ENCODE data around the gene ME2.

Gene ME2

DNA sequence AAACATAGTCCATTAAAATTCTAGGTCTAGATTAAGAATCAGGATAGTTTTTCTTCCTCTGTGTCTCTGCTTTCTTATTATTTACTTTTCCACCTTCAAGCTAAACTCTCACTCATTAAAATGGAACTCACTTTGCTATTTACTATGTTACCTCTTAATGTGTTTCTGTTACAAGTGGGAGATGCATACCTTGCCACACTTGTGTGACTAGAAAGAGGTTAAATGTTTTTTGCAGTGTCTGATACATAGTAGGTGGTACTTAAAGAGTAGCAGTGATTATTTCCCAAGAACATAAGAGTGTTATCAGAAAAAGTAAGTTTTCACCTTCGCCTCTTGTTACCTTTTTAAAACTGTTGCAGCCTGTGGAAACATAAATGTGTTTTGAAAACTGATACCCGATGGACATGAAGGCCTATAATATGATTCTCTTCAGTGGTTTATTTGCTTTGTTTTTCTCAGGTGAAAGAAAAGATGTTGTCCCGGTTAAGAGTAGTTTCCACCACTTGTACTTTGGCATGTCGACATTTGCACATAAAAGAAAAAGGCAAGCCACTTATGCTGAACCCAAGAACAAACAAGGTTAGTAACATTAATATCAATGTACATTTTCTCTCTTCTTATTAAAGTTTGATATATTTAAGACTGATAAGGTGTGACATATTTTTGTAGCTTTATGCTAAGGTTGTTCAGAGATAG, 16.6 kb downstream of the ME2 start:
- Histone ChIP-seq H3K36me3 (peaks cover 50 to 93% (median 74%) of the 10 kb centered on the region in 11 experiments), H3K9ac (no peak overlapping the region), H4K20me1 (peaks cover 0 to 74% (median 31%) of the 10 kb centered on the region in 11 experiments; a peak in 17 of 22 replicates), H3K4me3 (no peak overlapping the region), H3K27me3 (no peaks in the 10 kb centered on the region), H3K9me3 (replicated peaks in 1 of 11) (peaks cover 3 to 27% (median 19%) of the 10 kb centered on the region in 11 experiments; a peak in 19 of 22 replicates), H3K27ac (no peak overlapping the region), H3K4me1 (peaks cover 0 to 4% (median 0%) of the 10 kb centered on the region in 10 experiments; a peak in 2 of 20 replicates), H3K4me2 (no peak overlapping the region)
- TF ChIP-seq Cebpa-rat (IDR thresholded peaks at IDR 0.05) = no peak

- no peak overlapping the region for H3K9ac ChIP-seq
- peaks cover 0 to 6% (median 0%) of the 10 kb centered on the region in 10 experiments; a peak in 2 of 20 replicates for H3K4me1 ChIP-seq
- TF ChIP-seq Cebpa-rat (IDR thresholded peaks at IDR 0.05) = no peak
Measured at GRCh38 chr18:50896093-50896492, 17.2 kb downstream of the ME2 start.

GRCh38 chr18:50898919-50899318, 20.0 kb downstream of the ME2 start:
- Histone ChIP-seq H3K36me3 (peaks cover 67 to 93% (median 87%) of the 10 kb centered on the region in 11 experiments), H3K9ac (no peak overlapping the region), H4K20me1 (peaks cover 0 to 58% (median 8%) of the 10 kb centered on the region in 11 experiments; a peak in 12 of 22 replicates), H3K4me1 (peaks cover 0 to 6% (median 0%) of the 10 kb centered on the region in 10 experiments; a peak in 2 of 20 replicates), H3K27me3 (no peaks in the 10 kb centered on the region), H3K4me3 (no peak overlapping the region), H3K9me3 (replicated peaks in 1 of 11) (peaks cover 3 to 31% (median 22%) of the 10 kb centered on the region in 11 experiments; a peak in 19 of 22 replicates), H3K27ac (no peak overlapping the region), H3K4me2 (no peak overlapping the region)
- TF ChIP-seq Cebpa-rat (IDR thresholded peaks at IDR 0.05) = no peak

More at GRCh38 chr18:50896093-50896492, 17.2 kb downstream of the ME2 start:
- H3K27me3 ChIP-seq = no peaks in the 10 kb centered on the region
- no peak overlapping the region for H3K4me3 ChIP-seq
- peaks cover 0 to 72% (median 26%) of the 10 kb centered on the region in 11 experiments; a peak in 16 of 22 replicates for H4K20me1 ChIP-seq
- H3K36me3 ChIP-seq = peaks cover 56 to 93% (median 75%) of the 10 kb centered on the region in 11 experiments
- H3K27ac ChIP-seq = no peak overlapping the region
- H3K9me3 ChIP-seq (replicated peaks in 1 of 11) = peaks cover 3 to 27% (median 19%) of the 10 kb centered on the region in 11 experiments; a peak in 19 of 22 replicates
- H3K4me2 ChIP-seq = no peak overlapping the region

DNA sequence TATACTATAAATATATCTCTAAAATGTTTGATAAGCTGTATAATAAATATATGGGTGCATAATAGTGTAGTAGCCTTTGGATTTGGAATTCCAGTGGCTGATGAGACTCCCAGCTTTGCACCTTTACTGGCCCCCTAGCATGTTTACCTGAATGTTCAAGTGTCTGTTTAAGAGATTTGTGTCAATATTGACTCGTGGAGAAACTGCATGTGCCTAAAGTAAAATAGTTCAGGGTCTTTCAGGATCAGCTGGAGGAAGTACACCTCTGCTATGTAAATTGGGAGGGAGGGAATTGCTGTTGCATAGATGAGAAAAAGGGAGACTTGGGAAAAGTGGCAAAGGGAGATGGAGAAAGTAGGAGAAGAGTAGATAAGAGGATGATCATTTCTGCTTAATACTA, 23.9 kb downstream of the ME2 start:
- Histone ChIP-seq H3K27ac (no peak overlapping the region), H3K36me3 (peaks cover 79 to 100% (median 97%) of the 10 kb centered on the region in 11 experiments), H3K4me3 (no peak overlapping the region), H3K27me3 (no peaks in the 10 kb centered on the region), H3K4me1 (peaks cover 0 to 6% (median 0%) of the 10 kb centered on the region in 10 experiments; a peak in 2 of 20 replicates), H3K9me3 (replicated peaks in 1 of 11) (peaks cover 21 to 58% (median 48%) of the 10 kb centered on the region in 11 experiments), H3K9ac (no peak overlapping the region), H4K20me1 (peaks cover 0 to 29% (median 0%) of the 10 kb centered on the region in 11 experiments; a peak in 4 of 22 replicates), H3K4me2 (no peak overlapping the region)
- TF ChIP-seq Cebpa-rat (IDR thresholded peaks at IDR 0.05) = no peak

DNA sequence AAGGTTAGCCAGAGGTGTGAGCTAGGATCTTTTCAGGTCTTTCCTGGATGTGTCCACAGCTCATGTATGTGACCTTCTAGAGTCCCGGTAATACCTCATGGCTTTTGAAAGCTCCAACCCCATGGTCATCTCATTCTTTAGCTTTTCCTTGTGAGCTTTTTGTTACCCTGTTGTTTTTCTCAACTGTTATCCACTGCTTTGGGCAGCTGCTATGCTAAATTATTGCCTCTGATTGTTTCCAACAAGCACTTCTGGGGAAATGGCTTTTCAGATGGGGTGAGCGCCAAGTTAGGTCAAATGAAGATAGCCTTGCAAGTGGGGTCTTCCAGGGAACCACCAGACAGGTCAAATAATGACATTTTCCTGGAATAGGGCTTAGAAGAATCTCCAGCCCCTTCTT, 27.9 kb downstream of the ME2 start:
- Histone ChIP-seq H3K4me2 (no peak overlapping the region), H3K27ac (no peak overlapping the region), H3K4me3 (no peak overlapping the region), H3K27me3 (no peaks in the 10 kb centered on the region), H3K4me1 (peaks cover 0 to 16% (median 0%) of the 10 kb centered on the region in 10 experiments; a peak in 4 of 20 replicates), H3K9me3 (replicated peaks in 1 of 11) (peaks cover 18 to 40% (median 35%) of the 10 kb centered on the region in 11 experiments), H4K20me1 (peaks cover 0 to 31% (median 9%) of the 10 kb centered on the region in 11 experiments; a peak in 8 of 22 replicates), H3K36me3 (peaks cover 78 to 100% (median 100%) of the 10 kb centered on the region in 11 experiments), H3K9ac (no peak overlapping the region)
- TF ChIP-seq Cebpa-rat (IDR thresholded peaks at IDR 0.05) = no peak

DNA sequence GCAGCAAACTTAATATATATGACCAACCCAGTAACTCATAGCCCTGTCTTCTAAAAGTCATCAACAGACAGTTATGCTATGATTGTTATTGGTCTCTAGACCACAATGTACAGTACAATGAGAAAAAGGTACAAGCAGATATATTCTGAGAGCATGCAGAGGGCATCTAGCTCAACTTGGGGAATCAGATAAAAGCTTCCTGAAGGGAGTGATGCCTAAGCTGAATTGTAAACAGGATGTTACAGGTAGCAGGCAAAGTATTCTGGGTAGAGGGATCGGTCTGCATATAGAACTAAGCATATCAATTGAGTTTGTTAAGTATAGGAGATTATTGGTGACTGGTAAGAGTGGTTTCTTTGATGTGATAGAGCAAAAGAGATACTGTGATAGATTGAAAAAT, 30.3 kb downstream of the ME2 start:
- Histone ChIP-seq H3K9ac (no peak overlapping the region), H3K9me3 (replicated peaks in 1 of 11) (peaks cover 18 to 31% (median 30%) of the 10 kb centered on the region in 11 experiments), H3K4me3 (no peak overlapping the region), H3K4me2 (no peak overlapping the region), H4K20me1 (peaks cover 0 to 39% (median 10%) of the 10 kb centered on the region in 11 experiments; a peak in 9 of 22 replicates), H3K27ac (no peak overlapping the region), H3K27me3 (no peaks in the 10 kb centered on the region), H3K4me1 (peaks cover 0 to 16% (median 0%) of the 10 kb centered on the region in 10 experiments; a peak in 4 of 20 replicates), H3K36me3 (peaks cover 92 to 100% (median 100%) of the 10 kb centered on the region in 11 experiments)
- TF ChIP-seq Cebpa-rat (IDR thresholded peaks at IDR 0.05) = no peak

DNA sequence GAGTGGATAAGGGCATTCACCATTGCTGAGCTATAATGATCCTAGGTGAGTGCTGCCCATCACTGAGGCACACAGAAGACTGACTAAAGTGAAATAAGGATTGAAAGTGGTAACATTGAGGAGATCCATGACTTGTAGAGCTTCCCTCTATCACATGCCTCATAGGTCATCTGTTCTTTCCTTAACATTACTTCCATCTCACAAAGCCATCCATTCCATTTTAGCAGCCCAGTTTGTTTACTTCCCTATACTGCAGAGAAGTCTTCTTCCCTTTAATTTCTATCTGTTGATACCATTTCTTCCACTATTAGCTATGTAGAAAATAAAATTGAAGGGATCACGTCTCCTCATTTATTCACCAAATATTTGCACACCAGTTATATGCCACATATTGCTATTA, 32.1 kb downstream of the ME2 start:
- Histone ChIP-seq H3K4me2 (peak overlapping the region in 2 of 11 experiments; percentile 13 to 33; a peak in 3 of 22 replicates), H3K4me1 (peaks cover 0 to 16% (median 0%) of the 10 kb centered on the region in 10 experiments; a peak in 4 of 20 replicates), H3K36me3 (peaks cover 86 to 100% (median 100%) of the 10 kb centered on the region in 11 experiments), H3K4me3 (no peak overlapping the region), H3K27ac (peak overlapping the region in 1 of 11 experiments; percentile 32; a peak in 2 of 22 replicates), H3K27me3 (no peaks in the 10 kb centered on the region), H3K9me3 (replicated peaks in 1 of 11) (peaks cover 11 to 14% (median 13%) of the 10 kb centered on the region in 11 experiments), H3K9ac (no peak overlapping the region), H4K20me1 (peaks cover 0 to 39% (median 10%) of the 10 kb centered on the region in 11 experiments; a peak in 9 of 22 replicates)
- TF ChIP-seq Cebpa-rat (IDR thresholded peaks at IDR 0.05) = no peak

GRCh38 chr18:50917021-50917420, 38.1 kb downstream of the ME2 start:
- Histone ChIP-seq H3K9me3 (replicated peaks in 1 of 11) (no peaks in the 10 kb centered on the region), H3K27me3 (no peaks in the 10 kb centered on the region), H4K20me1 (peaks cover 0 to 25% (median 3%) of the 10 kb centered on the region in 11 experiments; a peak in 4 of 22 replicates), H3K4me1 (no peaks in the 10 kb centered on the region), H3K4me2 (no peak overlapping the region), H3K27ac (no peak overlapping the region), H3K9ac (no peak overlapping the region), H3K4me3 (no peak overlapping the region), H3K36me3 (peaks cover 87 to 100% (median 98%) of the 10 kb centered on the region in 11 experiments)
- TF ChIP-seq Cebpa-rat (IDR thresholded peaks at IDR 0.05) = no peak

- TF ChIP-seq Cebpa-rat (IDR thresholded peaks at IDR 0.05) = no peak
- Histone ChIP-seq H3K4me3 (no peak overlapping the region), H3K36me3 (peaks cover 87 to 100% (median 99%) of the 10 kb centered on the region in 11 experiments), H3K27me3 (no peaks in the 10 kb centered on the region), H3K4me1 (no peaks in the 10 kb centered on the region), H3K4me2 (no peak overlapping the region), H3K9ac (no peak overlapping the region), H3K9me3 (replicated peaks in 1 of 11) (no peaks in the 10 kb centered on the region; a peak in 1 of 22 replicates), H4K20me1 (peaks cover 0 to 17% (median 0%) of the 10 kb centered on the region in 11 experiments; a peak in 1 of 22 replicates), H3K27ac (no peak overlapping the region)
Measured at GRCh38 chr18:50918153-50918552, 39.2 kb downstream of the ME2 start.
